NCI-H446 treated with DMSO at 0.1 percent for 48 hours (cell line): ENCODE measurements around the gene PLEKHA8.

Source experiments
- DNase-seq: peaks from one replicate; lab custom pipeline; 2025; lab: John Stamatoyannopoulos, UW

Gene PLEKHA8

GRCh38 chr7:30112103-30112713, 84.0 kb downstream of the PLEKHA8 start:
- DNase-seq = no peak

GRCh38 chr7:30113144-30113543, 84.9 kb downstream of the PLEKHA8 start:
- no peak for DNase-seq

- no peak for DNase-seq
Observed at GRCh38 chr7:30114536-30115238, 86.5 kb downstream of the PLEKHA8 start.

- no peak for DNase-seq
Observed at GRCh38 chr7:30115709-30116297, 87.6 kb downstream of the PLEKHA8 start.

- DNase-seq = peak; percentile 75
Observed at GRCh38 chr7:30116771-30117170, 88.6 kb downstream of the PLEKHA8 start.

- DNase-seq = no peak
Observed at GRCh38 chr7:30117896-30118295, 89.7 kb downstream of the PLEKHA8 start.

GRCh38 chr7:30119890-30120577, 91.8 kb downstream of the PLEKHA8 start:
- DNase-seq = no peak

GRCh38 chr7:30133736-30134610, 105.8 kb downstream of the PLEKHA8 start:
- DNase-seq = no peak

- peak; percentile 66 for DNase-seq
Observed at GRCh38 chr7:30134611-30135300, 106.5 kb downstream of the PLEKHA8 start, which contains the start of gene MTURN. TSS of gene MTURN (plus strand) at chr7:30134986. CDS start at chr7:30135137, 151 bp downstream.

GRCh38 chr7:30135301-30136116, 107.3 kb downstream of the PLEKHA8 start:
- DNase-seq = no peak

GRCh38 chr7:30136117-30136731, 108.0 kb downstream of the PLEKHA8 start:
- DNase-seq = no peak

- no peak for DNase-seq
Observed at GRCh38 chr7:30136743-30137485, 108.7 kb downstream of the PLEKHA8 start.

- no peak for DNase-seq
Observed at GRCh38 chr7:30139836-30140384, 111.7 kb downstream of the PLEKHA8 start.

- no peak for DNase-seq
Observed at GRCh38 chr7:30140456-30140855, 112.2 kb downstream of the PLEKHA8 start.

- no peak for DNase-seq
Observed at GRCh38 chr7:30142710-30143109, 114.5 kb downstream of the PLEKHA8 start.

GRCh38 chr7:30143748-30144251, 115.6 kb downstream of the PLEKHA8 start:
- DNase-seq = peak; percentile 12

- DNase-seq = no peak
Observed at GRCh38 chr7:30144657-30145306, 116.6 kb downstream of the PLEKHA8 start.

GRCh38 chr7:30145426-30145970, 117.3 kb downstream of the PLEKHA8 start:
- DNase-seq = no peak
